GM10266 (cell line): ENCODE measurements around the gene IDH3B.
A peak's percentile ranks its signal among the peaks of the same experiment; 100 is the strongest.

Experiments
- DNase-seq: peaks from one replicate; pipeline ENCODE4 v3.0.0; 2012; ENCODE audit errors: extremely low spot score
- TF ChIP-seq, protein P1 (sequence below): IDR thresholded peaks from 2 replicates; pipeline ENCODE4 v1.5.1; 2012; ENCODE audit warnings: mild to moderate bottlenecking, low read depth; ENCODE audit not compliant: control insufficient read depth, insufficient read depth; ENCODE audit errors: missing control alignments

IDH3B gene

DNA sequence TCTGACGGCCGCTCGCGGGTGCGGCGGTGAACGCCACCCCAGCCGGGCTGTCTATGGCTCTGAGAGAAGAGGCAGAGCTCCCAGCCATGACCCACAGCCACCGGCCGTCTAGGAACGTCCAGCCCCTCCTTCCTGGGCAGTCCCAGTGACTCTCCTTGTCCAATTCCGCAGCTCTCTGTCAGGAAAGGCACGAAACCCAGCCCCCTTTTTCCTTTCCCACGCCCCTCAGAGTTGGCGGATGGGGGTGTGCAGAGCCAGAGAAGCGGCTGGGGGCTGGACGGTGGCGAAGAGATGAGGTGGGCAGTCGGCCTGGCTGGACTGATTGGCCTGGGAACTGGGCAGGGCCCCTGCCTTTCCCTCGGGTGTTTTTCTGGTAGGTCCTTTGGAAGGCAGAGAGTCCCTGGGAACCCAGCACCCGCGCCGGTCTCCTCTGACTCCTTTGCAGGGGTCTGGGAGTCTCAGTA is 30.0 kb upstream of the IDH3B start:
- TF ChIP-seq, protein P1, sequence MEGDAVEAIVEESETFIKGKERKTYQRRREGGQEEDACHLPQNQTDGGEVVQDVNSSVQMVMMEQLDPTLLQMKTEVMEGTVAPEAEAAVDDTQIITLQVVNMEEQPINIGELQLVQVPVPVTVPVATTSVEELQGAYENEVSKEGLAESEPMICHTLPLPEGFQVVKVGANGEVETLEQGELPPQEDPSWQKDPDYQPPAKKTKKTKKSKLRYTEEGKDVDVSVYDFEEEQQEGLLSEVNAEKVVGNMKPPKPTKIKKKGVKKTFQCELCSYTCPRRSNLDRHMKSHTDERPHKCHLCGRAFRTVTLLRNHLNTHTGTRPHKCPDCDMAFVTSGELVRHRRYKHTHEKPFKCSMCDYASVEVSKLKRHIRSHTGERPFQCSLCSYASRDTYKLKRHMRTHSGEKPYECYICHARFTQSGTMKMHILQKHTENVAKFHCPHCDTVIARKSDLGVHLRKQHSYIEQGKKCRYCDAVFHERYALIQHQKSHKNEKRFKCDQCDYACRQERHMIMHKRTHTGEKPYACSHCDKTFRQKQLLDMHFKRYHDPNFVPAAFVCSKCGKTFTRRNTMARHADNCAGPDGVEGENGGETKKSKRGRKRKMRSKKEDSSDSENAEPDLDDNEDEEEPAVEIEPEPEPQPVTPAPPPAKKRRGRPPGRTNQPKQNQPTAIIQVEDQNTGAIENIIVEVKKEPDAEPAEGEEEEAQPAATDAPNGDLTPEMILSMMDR, result no peak
- peak; percentile 35 for DNase-seq

DNA sequence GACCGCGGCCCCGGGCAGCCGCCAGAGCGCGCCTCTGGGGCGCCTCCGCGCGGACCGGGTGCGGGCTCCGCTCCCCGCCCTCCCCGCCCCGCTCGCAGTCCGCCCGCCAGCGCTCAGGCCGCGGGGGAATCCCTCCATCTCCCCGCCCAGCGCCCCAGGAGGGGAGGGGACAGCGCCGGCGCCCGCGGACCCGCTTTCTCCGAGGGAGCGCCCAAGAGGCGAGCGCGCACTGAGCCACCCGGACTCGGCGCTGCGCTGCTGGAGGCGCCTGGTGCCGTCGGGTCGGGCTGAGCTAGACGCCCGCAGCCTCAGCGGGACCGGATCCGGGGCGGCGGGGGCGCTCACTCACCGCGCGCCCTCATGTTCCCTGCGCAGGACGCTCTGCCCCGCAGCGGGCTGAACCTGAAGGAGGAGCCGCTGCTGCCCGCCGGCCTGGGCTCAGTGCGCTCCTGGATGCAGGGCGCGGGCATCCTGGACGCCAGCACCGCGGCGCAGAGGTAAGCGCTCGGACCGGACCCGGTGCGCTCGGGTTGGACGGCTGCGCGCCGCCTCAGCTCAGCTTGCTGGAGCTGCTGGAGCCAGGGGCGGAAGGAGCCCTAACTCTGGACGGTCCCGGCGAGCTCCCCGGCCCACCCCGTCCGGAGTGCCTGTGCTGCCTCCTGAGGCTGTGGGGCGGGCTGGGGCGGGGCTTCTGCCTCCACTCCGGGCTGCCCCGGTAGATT is 29.4 kb upstream of the IDH3B start:
- TF ChIP-seq, protein P1, result peak; percentile 0
- DNase-seq, result peak; percentile 83

DNA sequence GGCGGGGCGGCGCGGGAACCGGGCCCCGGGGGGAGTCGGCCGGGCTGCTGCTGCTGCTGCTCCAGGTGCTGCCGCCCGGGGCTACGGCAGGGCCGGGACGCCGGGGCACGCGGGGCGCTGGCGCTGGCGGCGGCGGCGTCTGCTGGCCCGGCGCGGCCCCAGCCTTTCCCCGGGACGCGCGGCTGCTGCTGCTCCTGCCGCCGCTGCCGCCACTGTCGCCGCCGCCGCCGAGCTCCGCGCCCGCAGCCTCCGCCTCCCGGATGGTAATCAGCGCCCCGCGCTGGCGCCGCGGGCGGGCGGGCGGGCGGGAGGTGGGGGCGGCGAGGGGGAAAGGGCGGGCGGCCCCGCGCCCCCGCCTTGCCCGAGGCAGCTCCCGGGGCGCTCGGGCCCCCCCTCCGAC is 28.9 kb upstream of the IDH3B start:
- DNase-seq, result no peak
- TF ChIP-seq, protein P1, result no peak

DNA sequence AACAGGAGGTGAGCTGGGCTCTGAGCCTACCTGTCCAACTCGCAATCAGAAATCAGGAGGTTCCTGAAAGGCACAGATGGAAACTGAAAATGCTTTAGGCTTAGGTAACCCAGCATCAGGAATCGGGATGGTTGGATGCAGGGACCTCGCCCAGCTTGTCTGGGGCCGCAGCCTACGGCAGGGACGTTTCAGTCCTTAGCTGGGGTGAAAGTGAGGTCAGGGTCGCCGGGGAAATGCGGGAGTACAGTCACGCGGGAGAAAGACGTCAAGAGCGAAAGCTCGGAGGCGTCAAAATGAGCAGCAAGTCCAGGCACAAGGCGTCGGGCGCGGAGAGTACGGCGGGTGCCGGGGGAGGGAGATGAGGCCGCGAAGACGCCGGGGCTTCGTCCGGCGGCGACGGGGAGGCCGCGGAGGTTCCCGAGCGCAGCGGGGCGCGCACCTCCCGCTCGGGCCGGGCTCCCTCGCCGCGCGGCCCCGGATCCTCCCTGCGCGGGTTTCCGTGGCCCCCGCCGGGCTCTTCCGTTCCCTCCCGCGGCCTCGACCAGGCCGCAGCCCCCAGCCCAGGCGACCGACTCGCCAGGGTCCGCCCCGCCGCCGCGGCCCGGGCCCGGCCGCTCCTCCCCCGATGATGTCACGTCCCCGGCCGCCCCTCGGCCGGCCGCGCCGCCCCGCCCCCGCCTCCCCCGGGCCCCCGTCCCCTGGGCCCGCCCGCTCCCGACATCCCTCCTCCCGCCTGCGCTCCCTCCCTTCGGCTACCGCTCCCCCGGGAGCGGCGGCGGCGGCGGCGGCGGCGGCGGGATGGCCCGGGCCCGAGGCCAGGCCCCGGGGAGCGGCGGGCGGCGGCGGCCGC is 28.2 kb upstream of the IDH3B start, which contains the start of gene EBF4:
Gene EBF4, plus strand, starts transcription at position 745 of the 850 bp plus-strand sequence. CDS start 866 bp downstream, outside the sequence.
- DNase-seq, result peak; percentile 86
- TF ChIP-seq, protein P1, result no peak

DNA sequence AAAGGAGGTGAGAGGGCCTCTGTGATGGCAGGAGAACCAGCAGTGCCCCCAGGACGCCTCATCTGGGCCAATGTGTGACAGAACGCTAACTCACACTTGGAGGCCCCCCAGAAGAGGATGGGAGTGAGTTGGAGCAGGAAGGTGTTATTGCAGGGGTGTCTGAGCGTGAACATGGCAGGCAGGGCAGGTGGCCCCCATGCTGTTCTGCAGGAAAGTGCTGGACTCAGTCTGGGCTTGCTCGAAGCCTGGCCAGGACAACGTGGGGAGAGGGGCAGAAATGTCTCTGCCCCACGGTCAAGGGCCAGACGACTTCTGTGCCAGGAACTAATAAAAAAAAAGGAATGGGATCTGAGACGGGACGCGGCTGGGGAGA is 27.6 kb upstream of the IDH3B start:
- TF ChIP-seq, protein P1, result no peak
- no peak for DNase-seq

DNA sequence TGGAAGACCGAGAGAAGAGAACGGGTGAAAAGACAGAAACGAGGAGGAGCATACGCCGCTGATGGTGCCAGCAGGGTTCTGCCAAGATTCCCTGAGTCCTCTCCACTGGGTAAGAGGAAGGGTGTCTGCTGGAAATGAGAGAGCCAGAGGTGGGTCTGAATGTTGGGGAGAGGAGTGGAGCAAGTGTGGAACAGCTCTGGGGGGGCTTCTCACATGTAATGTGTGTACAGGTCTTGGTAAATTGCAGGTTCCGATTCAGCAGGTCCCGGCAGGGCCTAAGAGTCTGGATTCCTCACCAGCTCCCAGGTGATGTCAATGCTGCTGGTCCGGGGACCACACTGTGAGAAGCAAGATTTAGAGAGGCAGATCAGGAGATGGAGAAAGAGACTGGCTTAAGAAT is 27.1 kb upstream of the IDH3B start:
- DNase-seq, result no peak
- TF ChIP-seq, protein P1, result no peak
